PC-3 (cell line): ENCODE results near the gene ALDH3B2. TPM values are rescaled to one million over a fixed set of nuclear protein-coding genes. Genes with fewer than 3 reads are reported as not detected.

Experiments
- ATAC-seq: fragments of 200-7000 bp; cut with Tn5 transposase; 2 replicates; pipeline ENCODE4 v1.9.1; 2020; ENCODE audit warnings: mild to moderate bottlenecking, moderate library complexity
- BruUV-seq: library from RNA; stranded (reverse); fragments of 400-500 nt; replicated peaks from 2 replicates; lab custom pipeline; 2021; lab: Mats Ljungman, UMichigan
- CTCF ChIA-PET: fragments of 300-600 bp; sonication (Branson Sonifier 250); formaldehyde crosslinking; loops from one replicate; lab custom pipeline; 2022; ENCODE audit warnings: antibody characterized with exemption; lab: Charles Lee
- POLR2A ChIA-PET: fragments of 300-600 bp; sonication (Branson Sonifier 250); formaldehyde crosslinking; loops from one replicate; lab custom pipeline; 2022; ENCODE audit warnings: antibody characterized with exemption; ENCODE audit not compliant: unreplicated experiment; lab: Charles Lee
- DNase-seq: peaks from one replicate; pipeline ENCODE4 v3.0.0-alpha.2; 2015
- H2AFZ ChIP-seq: fragments of 300-600 bp; sonication (generic); 2 replicates; pipeline ENCODE4 v1.6.0; 2016; ENCODE audit warnings: antibody characterized with exemption, low read length
- H3F3A ChIP-seq: fragments of 300-600 bp; sonication (generic); one replicate; pipeline ENCODE4 v1.6.0; 2017; ENCODE audit warnings: antibody characterized with exemption, low read length, control low read depth, mild to moderate bottlenecking; ENCODE audit not compliant: unreplicated experiment
- H3K27ac ChIP-seq: fragments of 300-600 bp; sonication (generic); 2 replicates; pipeline ENCODE4 v1.5.1; 2016; ENCODE audit warnings: mild to moderate bottlenecking, low read length
- H3K27me3 ChIP-seq: fragments of 300-600 bp; sonication (generic); 2 replicates; pipeline ENCODE4 v1.6.1; 2016; ENCODE audit warnings: low read length, mixed read lengths
- H3K36me3 ChIP-seq: fragments of 300-600 bp; sonication (generic); 2 replicates; pipeline ENCODE4 v1.6.1; 2016; ENCODE audit warnings: low read depth, mixed run types, low read length, mixed read lengths
- H3K4me1 ChIP-seq: fragments of 300-600 bp; sonication (generic); 2 replicates; pipeline ENCODE4 v1.5.1; 2016; ENCODE audit warnings: low read length; ENCODE audit not compliant: insufficient read depth
- H3K4me2 ChIP-seq: fragments of 300-600 bp; sonication (generic); 2 replicates; pipeline ENCODE4 v1.6.0; 2016; ENCODE audit warnings: low read length
- H3K4me3 ChIP-seq: fragments of 300-600 bp; sonication (generic); 2 replicates; pipeline ENCODE4 v1.5.1; 2016; ENCODE audit warnings: mild to moderate bottlenecking, low read length, mixed read lengths
- H3K79me2 ChIP-seq: fragments of 300-600 bp; sonication (generic); 2 replicates; pipeline ENCODE4 v1.6.1; 2017; ENCODE audit warnings: low read length, mixed read lengths
- H3K9ac ChIP-seq: fragments of 300-600 bp; sonication (generic); 2 replicates; pipeline ENCODE4 v1.6.0; 2016; ENCODE audit warnings: mild to moderate bottlenecking, low read length
- H3K9me2 ChIP-seq: fragments of 300-600 bp; sonication (generic); replicated peaks from 2 replicates; pipeline ENCODE4 v1.6.1; 2016; ENCODE audit warnings: mixed run types, low read length, mixed read lengths
- H3K9me3 ChIP-seq: fragments of 300-600 bp; sonication (generic); 2 replicates; pipeline ENCODE4 v1.6.1; 2016; ENCODE audit warnings: low read length, mixed read lengths
- H4K20me1 ChIP-seq: fragments of 300-600 bp; sonication (generic); 2 replicates; pipeline ENCODE4 v1.6.1; 2016; ENCODE audit warnings: low read length, mixed read lengths
- EZH2 ChIP-seq: fragments of 300-600 bp; sonication (generic); IDR thresholded peaks from one replicate; pipeline ENCODE4 v1.6.1; 2017; ENCODE audit warnings: antibody characterized with exemption, mild to moderate bottlenecking, low read length; ENCODE audit not compliant: unreplicated experiment
- EZH2phosphoT487 ChIP-seq: fragments of 300-600 bp; sonication (generic); IDR thresholded peaks from 2 replicates; pipeline ENCODE4 v1.6.1; 2018; ENCODE audit warnings: mild to moderate bottlenecking, antibody characterized with exemption, low read length, borderline replicate concordance
- intact Hi-C: fragments of 100-400 bp; cut with micrococcal nuclease; formaldehyde crosslinking; loops from 2 replicates; pipeline ENCODE4 v1.9.0; 2023
- total RNA-seq: library from RNA; depleted of rRNA; stranded (reverse); fragments of >200 nt; gene quantifications from 2 replicates; pipeline ENCODE4 v1.2.3, GENCODE V29; 2014
- TF ChIP-seq, protein P1 (sequence below): fragments of 300-600 bp; sonication (generic); conservative IDR thresholded peaks from 2 replicates; pipeline ENCODE4 v1.5.1; 2017; ENCODE audit warnings: antibody characterized with exemption, low read depth, mild to moderate bottlenecking, low read length

The ALDH3B2 gene
- total RNA-seq, 1 experiment from 2014 or later, result not detected

DNA sequence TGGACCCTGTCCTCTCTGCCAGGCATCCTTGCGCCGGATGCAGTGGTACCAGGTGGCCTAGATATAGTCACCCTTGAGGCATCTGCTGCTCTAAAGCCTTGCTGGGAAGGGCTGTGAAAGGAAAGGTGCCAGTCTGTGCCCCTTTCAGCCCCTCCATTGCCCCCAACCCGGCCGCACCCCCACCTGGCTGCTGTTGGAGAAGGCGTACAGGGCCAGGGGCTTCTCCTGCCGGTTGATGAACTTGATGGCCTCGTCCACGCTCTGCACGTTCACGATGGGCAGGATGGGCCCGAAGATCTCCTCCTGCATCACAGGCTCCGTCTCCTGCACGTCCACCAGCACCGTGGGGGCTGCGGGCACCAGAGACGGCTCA is 10.2 kb downstream of the ALDH3B2 start:
- ChIA-PET CTCF (interaction anchor here (1.5 kb wide), 1 partner anchor 27 kb away, joined by 8 read pairs; no protein-coding TSS in a partner anchor), POLR2A (no interaction called here)
- DNase-seq (no peak), ATAC-seq (no peak)
- Histone ChIP-seq H3K4me2 (no peak overlapping the region), H3K27me3 (no peaks in the 10 kb centered on the region), H3K4me3 (no peak overlapping the region), H3K4me1 (no peaks in the 10 kb centered on the region), H3K9me2 (no peaks in the 10 kb centered on the region), H4K20me1 (no peaks in the 10 kb centered on the region), H3K79me2 (no peaks in the 10 kb centered on the region), H2AFZ (no peak overlapping the region), H3K27ac (no peak overlapping the region), H3K36me3 (no peaks in the 10 kb centered on the region), H3K9ac (no peak overlapping the region), H3F3A (no peaks in the 10 kb centered on the region), H3K9me3 (no peaks in the 10 kb centered on the region)
- BruUV-seq, result no TSS peak
- intact Hi-C loops, result no loop called here
- TF ChIP-seq EZH2 (no peak), EZH2phosphoT487 (no peak)
- TF ChIP-seq, protein P1, sequence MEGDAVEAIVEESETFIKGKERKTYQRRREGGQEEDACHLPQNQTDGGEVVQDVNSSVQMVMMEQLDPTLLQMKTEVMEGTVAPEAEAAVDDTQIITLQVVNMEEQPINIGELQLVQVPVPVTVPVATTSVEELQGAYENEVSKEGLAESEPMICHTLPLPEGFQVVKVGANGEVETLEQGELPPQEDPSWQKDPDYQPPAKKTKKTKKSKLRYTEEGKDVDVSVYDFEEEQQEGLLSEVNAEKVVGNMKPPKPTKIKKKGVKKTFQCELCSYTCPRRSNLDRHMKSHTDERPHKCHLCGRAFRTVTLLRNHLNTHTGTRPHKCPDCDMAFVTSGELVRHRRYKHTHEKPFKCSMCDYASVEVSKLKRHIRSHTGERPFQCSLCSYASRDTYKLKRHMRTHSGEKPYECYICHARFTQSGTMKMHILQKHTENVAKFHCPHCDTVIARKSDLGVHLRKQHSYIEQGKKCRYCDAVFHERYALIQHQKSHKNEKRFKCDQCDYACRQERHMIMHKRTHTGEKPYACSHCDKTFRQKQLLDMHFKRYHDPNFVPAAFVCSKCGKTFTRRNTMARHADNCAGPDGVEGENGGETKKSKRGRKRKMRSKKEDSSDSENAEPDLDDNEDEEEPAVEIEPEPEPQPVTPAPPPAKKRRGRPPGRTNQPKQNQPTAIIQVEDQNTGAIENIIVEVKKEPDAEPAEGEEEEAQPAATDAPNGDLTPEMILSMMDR, result no peak

DNA sequence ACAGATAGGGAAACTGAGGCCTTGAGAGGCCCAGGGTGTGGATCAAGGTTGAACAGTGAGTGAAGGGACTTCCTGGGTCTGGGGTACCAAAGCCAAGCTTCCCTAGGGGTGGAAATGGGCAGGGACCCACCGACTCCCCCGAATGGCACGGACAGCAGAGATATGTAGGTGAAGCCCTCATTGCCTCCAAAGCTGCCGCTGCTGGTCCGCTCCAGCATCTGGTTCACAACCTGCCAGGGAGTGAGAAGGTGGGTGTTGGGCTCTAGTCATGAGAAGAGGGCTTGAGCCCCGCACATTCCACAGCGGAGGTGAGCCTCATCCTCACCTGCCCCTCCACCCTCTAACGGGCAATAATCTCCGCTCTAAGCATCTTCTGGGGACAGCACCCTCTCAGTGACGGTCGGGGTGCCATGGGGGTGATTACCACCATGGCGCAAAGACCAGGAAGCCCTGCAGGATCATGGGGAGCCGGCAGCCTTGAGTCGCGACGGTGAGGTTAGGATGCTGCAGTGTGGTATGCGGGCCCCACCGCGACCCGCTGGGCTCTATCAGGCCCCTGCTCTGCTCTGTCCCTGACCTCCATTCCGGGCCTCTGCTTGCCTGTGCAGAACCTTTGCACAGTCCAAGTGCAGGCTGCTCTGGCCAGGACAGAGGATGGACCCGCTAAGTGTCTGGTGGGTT is 10.8 kb downstream of the ALDH3B2 start:
- H3K9me3 ChIP-seq, result no peaks in the 10 kb centered on the region
- DNase-seq (no peak), ATAC-seq (no peak)
- no peak overlapping the region for H2AFZ ChIP-seq
- no peaks in the 10 kb centered on the region for H3F3A ChIP-seq
- intact Hi-C loops, result no loop called here
- H3K27me3 ChIP-seq, result no peaks in the 10 kb centered on the region
- no peaks in the 10 kb centered on the region for H4K20me1 ChIP-seq
- H3K79me2 ChIP-seq, result no peaks in the 10 kb centered on the region
- no peak overlapping the region for H3K9ac ChIP-seq
- H3K4me1 ChIP-seq, result no peaks in the 10 kb centered on the region
- no peaks in the 10 kb centered on the region for H3K9me2 ChIP-seq
- TF ChIP-seq, protein P1, result no peak
- TF ChIP-seq EZH2phosphoT487 (no peak), EZH2 (no peak)
- BruUV-seq, result no TSS peak
- H3K27ac ChIP-seq, result no peak overlapping the region
- POLR2A ChIA-PET, result no interaction called here
- CTCF ChIA-PET, result no interaction called here
- H3K36me3 ChIP-seq, result no peaks in the 10 kb centered on the region
- H3K4me2 ChIP-seq, result no peak overlapping the region
- H3K4me3 ChIP-seq, result no peak overlapping the region

DNA sequence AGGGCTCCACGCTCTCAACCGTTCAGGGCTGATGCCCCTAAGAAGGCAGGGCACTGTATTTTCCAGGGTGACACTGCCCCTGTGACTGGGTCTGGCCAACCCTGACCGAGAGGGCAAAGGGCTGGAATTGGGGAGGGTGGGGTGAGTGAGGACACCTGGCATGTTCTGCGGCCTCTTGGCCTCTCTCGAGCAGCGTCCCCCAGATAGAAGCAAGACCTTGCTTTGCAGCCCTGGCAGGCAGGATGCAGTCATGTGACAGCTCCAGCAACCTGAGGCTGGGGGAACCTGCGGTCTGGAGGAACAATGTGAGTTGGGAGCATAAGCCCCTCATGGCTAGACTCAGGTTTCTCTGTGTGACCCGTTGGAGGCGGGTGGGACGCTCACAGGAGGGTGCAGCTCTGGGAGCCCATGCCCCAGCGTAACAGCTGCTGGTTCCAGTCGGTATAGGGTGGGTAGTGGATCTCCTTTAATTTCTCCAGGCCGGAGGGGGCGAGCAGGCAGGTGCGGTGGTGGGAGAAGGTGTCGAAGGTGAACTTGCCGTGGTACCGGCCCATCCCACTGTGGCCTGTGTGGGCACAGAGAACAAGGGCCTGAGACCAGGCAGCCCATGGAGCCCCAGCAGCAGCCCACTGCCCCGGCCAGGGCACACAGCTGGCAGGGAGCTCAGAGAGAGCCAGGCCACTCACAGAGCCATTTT is 11.4 kb downstream of the ALDH3B2 start:
- no TSS peak for BruUV-seq
- intact Hi-C loops, result no loop called here
- POLR2A ChIA-PET, result no interaction called here
- Histone ChIP-seq H2AFZ (no peak overlapping the region), H3K4me1 (peaks cover 4% of the 10 kb centered on the region), H4K20me1 (no peaks in the 10 kb centered on the region), H3K27ac (no peak overlapping the region), H3K79me2 (no peaks in the 10 kb centered on the region), H3K9me3 (no peaks in the 10 kb centered on the region), H3K9ac (no peak overlapping the region), H3K36me3 (no peaks in the 10 kb centered on the region), H3K4me2 (no peak overlapping the region), H3F3A (no peaks in the 10 kb centered on the region), H3K27me3 (no peaks in the 10 kb centered on the region), H3K9me2 (no peaks in the 10 kb centered on the region), H3K4me3 (no peak overlapping the region)
- DNase-seq (no peak), ATAC-seq (no peak)
- TF ChIP-seq EZH2, result no peak
- TF ChIP-seq EZH2phosphoT487, result no peak
- TF ChIP-seq, protein P1, result no peak
- CTCF ChIA-PET, result no interaction called here
